Hematopoietic multipotent progenitor cell treated with erythropoietin and hydrocortisone succinate and interleukin-3 and kit ligand, for 8 days (in vitro differentiated cells): ENCODE data around the gene UGT1A7.

ENCODE experiments used
- DNase-seq: peaks from one replicate; pipeline ENCODE4 v3.0.0-alpha.2; 2015

Gene UGT1A7

GRCh38 chr2:233819884-233820773 is 138.4 kb downstream of the UGT1A7 start:
- DNase-seq = no peak

- no peak for DNase-seq
Measured at GRCh38 chr2:233820774-233821105, 139.0 kb downstream of the UGT1A7 start.

GRCh38 chr2:233821196-233821595 is 139.5 kb downstream of the UGT1A7 start:
- no peak for DNase-seq

- DNase-seq = no peak
Measured at GRCh38 chr2:233821709-233822100, 140.0 kb downstream of the UGT1A7 start.

GRCh38 chr2:233822101-233822771 is 140.5 kb downstream of the UGT1A7 start:
- DNase-seq = no peak
